ENCODE data around the gene TUFT1.
"Not testable (repeated sequence)": the region's sequence is repeated elsewhere in the genome, so short reads cannot be mapped to it uniquely, and the experiment has no call there.

The TUFT1 gene

DNA sequence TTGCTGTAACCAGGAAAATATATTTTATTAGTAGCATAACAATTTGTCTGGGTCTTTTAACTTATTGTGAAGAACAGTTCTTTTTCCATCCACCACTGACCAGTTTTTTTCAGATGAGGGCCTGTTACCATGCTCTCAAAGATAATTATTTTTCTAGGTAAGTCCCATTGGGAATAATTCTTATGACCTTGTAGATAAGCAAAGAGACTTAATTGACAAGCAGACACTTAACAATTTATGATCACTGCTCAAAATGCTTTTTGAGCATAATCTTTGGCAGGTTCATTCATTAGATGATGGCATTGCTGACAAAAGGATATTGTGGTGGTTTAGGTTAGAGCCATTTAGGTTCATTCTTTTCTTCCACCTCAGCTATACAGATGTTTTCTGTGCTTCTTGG is 78.4 kb downstream of the TUFT1 start:
- no peak for ATAC-seq

GRCh38 chr1:151618996-151619395 is 78.9 kb downstream of the TUFT1 start:
- not testable (repeated sequence) for ATAC-seq

GRCh38 chr1:151619489-151620093 is 79.5 kb downstream of the TUFT1 start:
- ATAC-seq: no peak

- no peak for ATAC-seq
Observed at GRCh38 chr1:151620286-151620685, 80.2 kb downstream of the TUFT1 start.

DNA sequence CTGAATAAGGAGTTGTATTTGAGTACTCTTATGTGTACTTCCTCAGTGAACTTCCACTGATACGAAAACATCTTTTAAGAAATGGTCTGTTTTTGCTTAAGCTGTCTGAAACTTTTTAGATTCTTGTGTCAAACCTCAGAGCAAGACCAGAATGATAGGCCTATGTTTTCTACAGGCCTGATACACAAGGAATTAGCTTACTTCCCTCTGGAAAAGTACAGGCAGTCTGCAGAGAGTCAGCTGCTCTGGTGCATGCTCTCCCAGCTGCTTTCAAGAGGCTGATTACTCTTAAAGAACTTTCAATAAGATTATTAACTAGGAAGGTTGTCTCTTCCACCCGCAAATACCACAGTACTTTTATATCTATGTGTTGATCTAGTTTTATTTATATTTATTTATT is 81.2 kb downstream of the TUFT1 start:
- ATAC-seq: no peak

DNA sequence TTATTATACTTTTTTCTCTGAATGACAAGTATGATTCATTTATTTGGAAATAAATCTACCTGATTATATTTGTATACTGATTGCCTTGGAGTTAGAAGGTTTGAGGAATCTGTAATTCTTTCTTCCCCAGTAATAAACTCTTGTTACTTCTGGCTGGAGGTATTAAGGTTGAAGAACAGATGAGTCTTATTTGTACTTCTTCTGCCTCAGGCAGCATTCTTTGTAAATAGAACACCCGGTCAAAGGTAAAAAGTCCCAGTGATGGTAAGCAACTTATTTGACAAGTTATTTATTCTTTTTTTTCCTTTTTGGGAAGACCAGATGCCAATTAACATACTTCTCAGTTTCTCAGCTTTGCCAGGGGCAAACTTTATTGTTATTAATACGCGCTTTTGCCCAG is 84.7 kb downstream of the TUFT1 start:
- no peak for ATAC-seq

DNA sequence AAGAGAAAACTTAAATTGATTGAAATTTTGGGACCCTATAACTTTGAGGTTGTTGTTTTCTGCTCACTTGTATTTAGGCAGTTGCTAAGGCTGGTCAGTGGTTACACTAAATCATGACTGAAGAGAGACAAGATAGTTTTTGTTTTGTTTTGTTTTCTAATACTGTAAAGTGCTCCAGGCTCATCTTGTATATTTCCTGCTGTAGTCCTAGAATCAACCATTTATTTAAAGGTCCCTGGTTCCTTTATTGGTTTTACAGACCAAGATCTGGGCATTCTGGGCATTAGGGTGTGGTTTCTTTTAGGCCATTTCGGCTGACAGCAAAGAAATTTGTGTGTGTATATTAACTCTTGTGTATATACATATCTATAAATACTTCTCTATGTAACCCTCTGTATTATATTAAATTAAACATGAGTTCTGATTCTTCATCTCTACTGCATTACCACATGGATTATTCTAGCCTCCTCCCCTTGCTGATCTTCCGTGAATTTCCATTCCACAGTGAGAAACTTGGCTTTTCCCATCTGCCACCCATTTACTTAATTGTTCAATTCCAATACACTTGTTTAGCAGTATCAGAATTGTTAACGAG is 86.7 kb downstream of the TUFT1 start:
- ATAC-seq: no peak

DNA sequence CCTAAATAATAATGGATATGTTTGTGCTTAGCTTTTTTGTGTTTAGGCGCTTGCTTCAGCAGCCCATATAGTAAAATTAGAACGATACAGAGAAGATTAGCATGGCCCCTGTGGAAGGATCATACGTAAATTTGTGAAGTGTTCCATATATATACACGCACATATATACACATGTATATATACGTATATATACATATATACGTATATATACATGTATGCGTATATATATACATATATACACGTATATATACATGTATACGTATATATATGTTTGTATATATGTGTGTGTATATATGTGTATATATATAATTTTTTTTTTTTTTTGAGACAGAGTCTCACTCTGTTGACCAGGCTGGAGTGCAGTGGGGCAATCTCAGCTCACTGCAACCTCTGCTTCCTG is 89.2 kb downstream of the TUFT1 start:
- ATAC-seq: no peak

Measured in activated CD4-positive, CD25-positive, alpha-beta regulatory T cell treated with anti-CD3 and anti-CD28 coated beads, Interleukin-2, amount 50 U/mL, for 24 hours (primary cell).